ENCODE data around the gene CNOT2. TPM values are rescaled to one million over a fixed set of nuclear protein-coding genes. Genes with fewer than 3 reads are reported as not detected.
"Not testable (repeated sequence)": the region's sequence is repeated elsewhere in the genome, so short reads cannot be mapped to it uniquely, and the experiment has no call there.

Gene CNOT2
- polyA plus RNA-seq, 3 donors: 19.9 to 32.8 (median 23.8) TPM

DNA sequence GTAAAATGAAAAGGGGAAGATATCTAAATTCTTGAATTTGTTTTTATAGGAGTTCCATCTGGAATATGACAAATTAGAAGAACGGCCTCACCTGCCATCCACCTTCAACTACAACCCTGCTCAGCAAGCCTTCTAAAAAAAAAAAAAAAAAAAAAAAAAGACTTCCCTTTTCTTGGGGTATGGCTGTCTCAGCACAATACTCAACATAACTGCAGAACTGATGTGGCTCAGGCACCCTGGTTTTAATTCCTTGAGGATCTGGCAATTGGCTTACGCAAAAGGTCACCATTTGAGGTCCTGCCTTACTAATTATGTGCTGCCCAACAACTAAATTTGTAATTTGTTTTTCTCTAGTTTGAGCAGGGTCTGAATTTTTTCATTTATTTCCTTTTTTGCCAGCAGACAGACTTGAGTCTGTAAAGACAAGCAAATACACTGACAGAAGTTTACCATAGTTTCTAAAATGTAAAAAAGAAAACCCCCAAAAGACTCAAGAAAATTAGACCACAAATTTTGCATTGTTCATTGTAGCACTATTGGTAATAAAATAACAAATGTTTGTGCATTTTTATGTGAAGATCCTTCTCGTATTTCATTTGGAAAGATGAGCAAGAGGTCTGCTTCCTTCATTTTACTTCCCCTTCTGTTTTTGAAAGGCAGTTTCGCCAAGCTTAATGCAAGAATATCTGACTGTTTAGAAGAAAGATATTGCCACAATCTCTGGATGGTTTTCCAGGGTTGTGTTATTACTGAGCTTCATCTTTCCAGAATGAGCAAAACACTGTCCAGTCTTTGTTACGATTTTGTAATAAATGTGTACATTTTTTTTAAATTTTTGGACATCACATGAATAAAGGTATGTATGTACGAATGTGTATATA lies 110.8 kb downstream of the CNOT2 start:
- WGBS, 3 donors: 78 to 97% (median 80%) methylated on average over 6 of the region's 6 CpGs
- H3K27ac ChIP-seq (ENCODE audit: low read depth, low read length): no peak overlapping the region

DNA sequence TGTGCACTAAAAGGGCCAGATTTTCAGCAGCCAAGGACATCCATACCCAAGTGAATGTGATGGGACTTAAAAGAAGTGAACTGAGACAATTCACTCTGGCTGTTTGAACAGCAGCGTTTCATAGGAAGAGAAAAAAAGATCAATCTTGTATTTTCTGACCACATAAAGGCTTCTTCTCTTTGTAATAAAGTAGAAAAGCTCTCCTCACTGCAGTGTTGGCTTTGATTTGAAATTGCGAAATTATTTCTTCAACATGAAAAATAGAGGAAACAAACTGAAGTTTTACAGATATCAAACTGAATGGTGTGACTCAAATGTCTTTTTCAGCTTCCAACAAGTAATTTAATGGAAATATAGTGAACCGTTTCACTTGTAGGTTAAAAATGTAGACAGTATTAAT lies 111.6 kb downstream of the CNOT2 start:
- H3K27ac ChIP-seq (ENCODE audit: low read depth, low read length): no peak overlapping the region
- 52 to 75% (median 62%) methylated on average over 3 of the region's 3 CpGs for WGBS, 3 donors

DNA sequence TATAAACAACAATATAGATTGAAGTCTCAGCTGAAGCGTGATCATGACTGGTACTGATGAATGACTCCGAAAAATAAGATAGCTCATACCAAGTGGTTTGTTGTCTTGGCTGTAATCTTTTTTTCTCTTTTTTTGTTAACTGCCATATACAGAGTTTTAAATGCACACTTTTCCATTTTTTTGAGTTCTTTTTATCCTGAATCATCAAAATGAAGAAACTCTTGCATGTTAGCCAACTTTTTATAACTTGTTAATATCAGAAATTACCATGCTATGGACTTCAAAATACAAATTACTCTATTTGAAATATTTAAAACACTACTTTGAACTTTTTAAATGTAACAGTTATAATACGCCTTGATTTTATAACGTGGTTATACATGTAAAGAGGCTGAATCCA lies 112.7 kb downstream of the CNOT2 start:
- H3K27ac ChIP-seq (ENCODE audit: low read depth, low read length): no peak overlapping the region
- 96 to 98% (median 97%) methylated on average over 4 of the region's 4 CpGs for WGBS, 3 donors

DNA sequence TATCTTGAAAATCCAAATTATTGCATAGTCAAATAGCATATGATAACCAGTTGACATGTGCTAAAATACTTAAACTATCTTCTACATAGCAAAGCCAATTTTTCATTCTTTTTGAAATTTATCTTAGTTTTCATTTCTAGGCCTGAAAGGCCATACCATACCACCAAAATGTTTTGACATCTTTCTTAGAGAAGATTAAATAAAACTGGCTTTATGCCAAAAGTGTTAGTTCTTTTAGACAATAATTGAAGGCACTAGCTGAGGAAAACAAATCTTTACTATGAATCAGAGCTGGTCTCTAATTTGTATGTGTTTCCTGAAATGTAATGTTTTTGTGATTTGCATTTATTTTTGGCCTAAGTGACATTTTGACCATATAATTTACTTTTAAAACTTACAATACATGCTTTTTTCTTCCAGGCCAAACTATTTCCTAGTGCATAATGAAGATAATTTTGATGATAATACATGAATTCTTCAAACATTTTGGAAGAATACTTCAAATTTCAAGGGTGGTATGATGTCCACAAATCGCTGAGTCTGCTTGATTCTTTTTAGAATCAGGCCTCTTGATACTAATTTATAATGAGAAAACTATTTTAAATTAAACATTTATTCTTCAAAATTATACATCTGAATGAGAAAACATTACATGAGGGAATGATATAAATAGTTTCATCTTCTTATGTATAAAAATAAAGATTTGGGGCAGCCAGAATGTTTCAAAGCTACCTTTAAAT lies 116.4 kb downstream of the CNOT2 start:
- no peak overlapping the region for H3K27ac ChIP-seq (ENCODE audit: low read depth, low read length)
- WGBS, 3 donors: 97 to 98% (median 98%) methylated on average over 1 of the region's 1 CpG

DNA sequence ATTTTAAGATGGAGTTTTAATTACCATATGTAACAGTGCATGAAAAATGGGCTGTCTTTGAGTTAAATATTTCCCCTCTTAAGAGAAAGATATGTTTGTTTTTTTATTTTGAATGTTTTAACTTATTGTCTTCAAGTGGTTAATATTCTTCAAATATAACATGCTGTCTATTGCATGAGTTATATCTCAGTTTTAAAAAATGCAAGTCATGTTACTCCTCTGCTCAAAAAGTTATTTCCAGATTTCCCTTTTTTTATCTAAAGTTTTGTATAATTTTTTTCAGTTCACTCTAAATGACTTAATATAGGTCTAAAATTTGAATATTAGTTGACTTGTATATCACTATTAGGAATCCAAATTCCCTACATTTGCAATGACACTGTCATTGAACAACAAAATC lies 117.0 kb downstream of the CNOT2 start:
- H3K27ac ChIP-seq (ENCODE audit: low read depth, low read length): no peak overlapping the region

DNA sequence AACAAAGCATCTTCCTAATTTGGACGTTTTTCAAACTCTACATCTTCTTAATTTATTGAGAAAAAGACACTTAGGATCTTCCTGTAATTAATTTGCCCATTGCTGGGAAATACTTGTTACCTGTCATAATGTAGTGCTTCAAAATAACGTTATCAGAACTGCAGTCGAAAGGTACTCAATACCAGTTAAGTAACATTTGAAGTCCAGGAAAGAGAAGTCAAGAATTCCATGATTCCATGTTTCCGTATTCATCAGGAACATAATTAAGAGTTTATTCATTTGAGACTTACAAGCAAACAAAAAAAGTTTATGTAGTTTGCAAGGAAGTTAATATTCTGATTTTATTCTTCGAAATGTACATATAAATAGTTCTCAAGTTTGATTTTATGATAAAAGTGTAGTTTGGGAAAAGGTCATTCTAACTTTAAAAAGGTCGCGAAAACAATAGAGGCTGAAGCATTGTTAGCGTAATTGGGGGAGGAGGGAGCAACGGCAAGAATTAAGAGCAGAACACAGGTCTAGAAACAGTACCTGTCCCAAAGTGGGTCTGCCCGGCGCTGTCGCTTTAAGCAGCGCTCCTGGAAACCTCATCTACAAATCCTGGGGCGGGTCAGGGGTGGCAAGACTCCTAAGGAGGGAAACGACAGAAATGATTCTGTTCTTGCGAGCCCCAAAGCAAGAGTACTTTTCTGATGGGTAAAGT lies 121.6 kb downstream of the CNOT2 start:
- WGBS, 3 donors: 19 to 31% (median 23%) methylated on average over 16 of the region's 16 CpGs
- no peak overlapping the region for H3K27ac ChIP-seq (ENCODE audit: low read depth, low read length)

DNA sequence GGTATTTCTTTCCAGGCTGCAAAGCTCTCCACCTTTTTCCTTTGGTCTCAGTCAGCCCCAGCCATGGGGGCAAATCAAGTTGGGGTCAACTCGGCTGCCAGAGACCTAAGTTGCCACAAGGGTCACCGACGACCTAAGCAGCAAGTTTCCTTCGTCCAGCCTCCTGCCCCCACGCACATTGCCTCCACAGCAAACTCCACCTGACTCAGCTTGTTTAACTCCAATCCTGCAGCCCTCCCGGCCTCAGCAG lies 122.1 kb downstream of the CNOT2 start:
- WGBS, 3 donors: 1 to 3% (median 2%) methylated on average over 6 of the region's 6 CpGs
- no peak overlapping the region for H3K27ac ChIP-seq (ENCODE audit: low read depth, low read length)

DNA sequence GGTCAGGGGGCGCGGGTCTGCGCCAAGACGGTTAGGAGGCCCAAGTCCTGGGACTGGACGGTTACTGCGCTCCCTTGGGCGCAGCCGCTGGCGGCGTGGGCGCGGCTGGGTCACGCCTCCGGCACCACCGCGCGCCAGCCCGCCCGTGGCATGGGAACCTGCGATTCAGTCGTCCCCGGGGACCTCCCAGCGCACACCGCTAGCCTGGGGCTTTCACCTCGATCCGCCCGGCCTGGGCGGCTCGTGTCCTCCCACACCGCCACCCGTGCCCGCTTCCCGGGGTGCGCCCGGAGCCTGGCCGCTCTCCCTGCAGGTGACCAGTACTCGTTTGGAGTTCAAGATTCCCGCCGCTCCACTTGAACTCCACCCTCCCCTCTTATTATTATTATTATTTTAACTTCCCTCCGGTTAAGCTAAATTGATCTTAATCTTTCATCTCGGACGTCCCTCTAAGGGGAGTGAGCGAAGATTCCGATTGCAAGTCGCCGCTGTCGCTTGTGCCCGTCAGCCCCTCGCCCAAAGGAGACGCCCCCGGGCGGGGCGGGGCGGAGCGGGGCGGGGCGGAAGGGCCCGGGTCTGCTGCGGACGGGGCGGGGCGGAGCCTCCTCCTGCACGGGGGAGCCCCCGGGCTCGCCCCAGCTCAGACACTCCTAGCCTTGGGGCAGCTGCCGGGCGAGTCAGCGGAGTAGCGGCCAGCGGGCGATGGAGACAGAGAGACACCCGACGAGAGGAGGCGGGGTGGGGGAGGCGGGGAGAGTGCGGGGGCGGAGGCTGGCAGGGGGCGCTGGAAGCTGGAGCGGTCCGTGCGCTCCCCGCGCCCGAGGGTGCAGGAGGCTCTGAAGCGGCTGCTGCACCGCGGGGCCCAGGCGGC lies 122.7 kb downstream of the CNOT2 start, which contains the start of gene KCNMB4:
Gene KCNMB4, plus strand, starts transcription at position 643 of the 871 bp plus-strand sequence. CDS start 445 bp downstream, outside the sequence.
- H3K27ac ChIP-seq (ENCODE audit: low read depth, low read length): no peak within 1 kb of the TSS
- 0 to 1% (median 0%) methylated on average over 73 to 83 of the region's 88 CpGs for WGBS, 3 donors

DNA sequence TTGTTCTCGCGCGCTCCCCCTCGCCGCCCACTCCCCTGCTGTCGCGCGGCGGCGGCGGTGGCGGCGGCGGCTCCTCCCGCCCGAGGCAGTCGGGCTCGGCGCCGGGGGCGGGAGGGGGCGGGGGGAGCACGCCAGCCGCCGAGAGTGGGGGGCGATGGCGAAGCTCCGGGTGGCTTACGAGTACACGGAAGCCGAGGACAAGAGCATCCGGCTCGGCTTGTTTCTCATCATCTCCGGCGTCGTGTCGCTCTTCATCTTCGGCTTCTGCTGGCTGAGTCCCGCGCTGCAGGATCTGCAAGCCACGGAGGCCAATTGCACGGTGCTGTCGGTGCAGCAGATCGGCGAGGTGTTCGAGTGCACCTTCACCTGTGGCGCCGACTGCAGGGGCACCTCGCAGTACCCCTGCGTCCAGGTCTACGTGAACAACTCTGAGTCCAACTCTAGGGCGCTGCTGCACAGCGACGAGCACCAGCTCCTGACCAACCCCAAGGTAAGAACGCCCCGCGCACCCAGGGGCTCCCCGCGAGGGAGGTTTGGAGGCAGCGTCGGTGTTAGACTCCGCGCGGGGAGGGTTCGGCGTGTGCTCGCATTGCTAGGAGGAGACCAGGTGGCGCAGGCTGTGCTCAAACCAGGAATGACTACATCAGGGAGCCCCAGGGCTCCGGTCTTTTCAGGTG lies 123.5 kb downstream of the CNOT2 start:
- WGBS, 3 donors: 0 to 1% (median 1%) methylated on average over 46 to 69 of the region's 69 CpGs
- H3K27ac ChIP-seq (ENCODE audit: low read depth, low read length): no peak overlapping the region

DNA sequence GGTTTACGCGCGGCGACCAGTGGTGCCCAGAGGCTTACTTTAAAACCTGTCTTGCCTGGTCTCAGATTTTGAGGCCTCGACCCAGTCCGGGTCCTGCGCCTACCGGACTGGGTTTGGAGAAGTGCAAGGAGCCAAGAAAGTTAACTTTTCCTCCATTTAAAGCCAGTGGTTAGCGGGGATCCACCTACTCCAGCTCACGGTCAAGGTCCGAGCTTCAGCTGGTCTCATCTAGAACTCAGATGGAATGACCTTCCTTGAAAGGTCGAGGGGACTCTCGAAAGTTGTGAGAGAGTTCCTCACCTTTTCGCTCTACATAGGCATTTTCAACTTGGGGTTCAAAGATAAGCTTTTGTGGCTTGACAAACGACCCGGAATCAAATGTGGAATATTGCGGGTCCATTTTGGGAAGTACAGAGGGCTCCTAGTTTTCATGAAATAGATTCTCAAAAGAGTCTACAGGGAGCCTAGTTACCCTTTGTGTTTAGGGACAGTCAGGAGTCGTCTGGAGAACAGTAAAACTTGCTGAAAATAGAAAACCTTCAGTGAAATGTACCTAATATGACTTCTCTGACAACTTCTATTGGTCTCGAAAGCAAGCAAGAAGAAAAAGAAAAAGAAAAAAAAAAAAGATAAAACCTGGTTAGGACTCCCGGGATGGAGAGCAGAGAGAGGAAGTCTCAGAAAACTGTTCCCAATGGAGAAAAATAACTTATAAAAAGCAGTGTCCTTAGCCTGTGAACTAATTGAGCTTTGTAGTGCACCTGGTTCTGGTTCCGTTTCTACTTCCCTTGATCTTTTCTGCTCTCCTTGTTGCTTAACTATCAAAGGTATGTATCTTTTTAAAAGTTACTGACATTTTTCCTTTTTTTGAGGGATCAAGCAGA lies 124.3 kb downstream of the CNOT2 start:
- WGBS, 3 donors: 9 to 12% (median 11%) methylated on average over 21 of the region's 21 CpGs

DNA sequence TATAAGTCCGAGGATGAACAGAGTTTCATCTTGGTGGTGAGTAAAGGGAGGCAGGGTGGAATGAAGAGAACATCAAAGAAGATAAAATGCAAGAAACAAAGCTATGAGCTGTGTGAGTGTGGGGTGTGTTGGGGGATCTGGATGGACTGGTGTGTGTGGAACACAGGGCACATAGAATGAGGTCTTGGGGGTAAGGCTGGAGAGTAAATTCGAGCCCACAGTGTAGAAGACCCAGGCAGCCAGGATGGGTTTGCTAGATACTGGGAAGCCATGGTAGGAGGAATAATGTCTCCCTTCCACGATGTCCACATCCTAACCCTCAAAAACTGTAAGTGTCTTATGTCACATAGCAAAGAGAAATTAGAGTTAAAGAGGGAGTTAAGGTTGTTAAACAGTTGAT lies 129.6 kb downstream of the CNOT2 start:
- no peak overlapping the region for H3K27ac ChIP-seq (ENCODE audit: low read depth, low read length)
- 85 to 93% (median 92%) methylated on average over 3 of the region's 3 CpGs for WGBS, 3 donors

More for the DNA sequence above, 124.3 kb downstream of the CNOT2 start:
- H3K27ac ChIP-seq (ENCODE audit: low read depth, low read length): no peak overlapping the region

DNA sequence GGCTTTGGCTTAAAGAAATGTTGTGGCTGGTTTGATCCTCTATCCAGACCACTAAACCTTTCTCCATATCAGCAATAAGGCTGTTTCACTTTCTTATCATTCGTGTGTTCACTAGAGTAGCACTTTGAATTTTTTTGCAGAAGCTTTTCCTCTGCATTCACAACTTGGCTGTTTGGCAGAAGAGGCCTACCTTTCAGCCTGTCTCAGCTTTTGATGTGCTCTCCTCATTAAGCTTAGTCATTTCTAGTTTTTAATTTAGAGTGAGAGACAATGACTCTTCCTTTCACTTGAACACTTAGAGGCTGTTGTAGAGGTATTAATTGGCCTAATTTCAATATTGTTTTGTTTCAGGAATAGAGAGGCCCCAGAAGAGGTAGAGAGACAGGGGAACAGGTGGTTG lies 136.6 kb downstream of the CNOT2 start:
- WGBS, 3 donors: 77 to 89% (median 87%) methylated on average over 1 of the region's 1 CpG

DNA sequence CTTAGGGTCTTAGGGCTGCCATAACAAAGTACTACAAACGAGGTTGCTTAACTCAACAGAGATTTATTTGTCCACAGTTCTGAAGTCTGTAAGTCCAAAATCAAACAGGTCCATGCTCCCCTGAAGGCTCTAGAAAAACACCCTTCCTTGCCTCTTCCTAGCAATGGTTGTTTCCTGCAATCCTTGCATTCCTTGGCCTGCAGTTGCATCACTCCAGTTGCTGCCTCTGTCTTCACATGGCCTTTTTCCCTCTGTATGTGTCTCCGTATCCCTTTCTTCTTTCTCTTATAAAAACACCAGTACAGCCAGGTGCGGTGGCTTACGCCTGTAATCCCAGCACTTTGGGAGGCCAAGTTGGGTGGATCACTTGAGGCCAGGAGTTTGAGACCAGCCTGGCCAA lies 140.3 kb downstream of the CNOT2 start:
- no peak overlapping the region for H3K27ac ChIP-seq (ENCODE audit: low read depth, low read length)
- WGBS, 3 donors: 93 to 96% (median 94%) methylated on average over 4 of the region's 4 CpGs

More for the DNA sequence above, 136.6 kb downstream of the CNOT2 start:
- H3K27ac ChIP-seq (ENCODE audit: low read depth, low read length): no peak overlapping the region

DNA sequence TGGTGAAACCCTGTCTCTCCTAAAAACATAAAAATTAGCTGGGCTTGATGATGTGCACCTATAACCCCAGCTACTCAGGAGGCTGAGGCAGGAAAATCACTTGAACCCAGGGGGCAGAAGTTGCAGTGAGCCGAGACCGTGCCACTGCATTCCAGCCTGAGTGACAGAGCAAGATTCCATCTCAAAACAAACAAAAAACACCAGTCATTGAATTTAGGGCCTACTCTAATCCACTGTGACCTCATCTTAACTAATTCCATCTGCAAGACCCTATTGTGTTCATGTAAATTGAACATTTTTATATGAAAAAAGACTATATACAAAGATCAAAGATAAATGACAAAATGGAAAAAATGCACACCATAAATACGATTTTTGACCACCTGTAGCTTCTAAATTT lies 140.7 kb downstream of the CNOT2 start:
- H3K27ac ChIP-seq (ENCODE audit: low read depth, low read length): no peak overlapping the region
- 73 to 90% (median 87%) methylated on average over 3 of the region's 3 CpGs for WGBS, 3 donors

DNA sequence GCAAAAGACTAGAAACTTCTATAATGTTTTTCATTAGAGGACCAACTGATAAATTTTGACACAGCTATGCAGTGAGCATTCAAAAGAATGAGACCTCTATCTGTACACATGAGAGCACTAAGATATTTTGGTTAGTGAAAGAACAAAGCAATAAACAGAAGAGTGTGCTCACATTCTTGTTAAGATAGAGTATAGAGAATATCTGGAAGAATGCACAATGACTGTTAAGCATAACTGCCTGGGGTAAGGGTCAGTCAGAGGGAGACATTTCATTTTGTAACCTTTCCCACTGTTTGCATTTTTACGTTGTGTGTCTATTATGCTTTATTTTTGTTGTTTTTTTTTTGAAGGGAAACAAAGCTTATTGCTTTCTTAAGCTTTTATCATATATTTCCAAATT lies 143.5 kb downstream of the CNOT2 start:
- H3K27ac ChIP-seq (ENCODE audit: low read depth, low read length): no peak overlapping the region
- 87 to 92% (median 91%) methylated on average over 1 of the region's 1 CpG for WGBS, 3 donors

DNA sequence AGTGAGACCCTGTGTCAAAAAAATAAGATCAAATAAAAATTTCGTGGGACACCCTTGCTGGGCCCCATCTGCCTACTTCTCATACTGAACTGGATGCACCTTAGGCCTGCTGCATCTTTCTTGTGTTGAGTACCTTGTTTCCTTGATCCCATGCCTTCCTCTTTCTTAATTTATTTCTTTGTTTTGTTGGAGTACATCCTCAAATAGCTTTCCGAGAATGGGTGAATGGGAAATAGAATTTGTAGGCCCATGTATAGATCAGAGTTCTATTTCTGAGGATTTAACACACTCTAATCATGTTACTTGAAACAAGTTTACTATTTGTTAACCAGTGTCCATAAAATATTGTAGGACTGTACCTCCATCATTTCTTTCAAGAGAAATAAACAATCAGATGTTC lies 146.4 kb downstream of the CNOT2 start:
- no peak overlapping the region for H3K27ac ChIP-seq (ENCODE audit: low read depth, low read length)
- WGBS, 3 donors: 76 to 96% (median 87%) methylated on average over 2 of the region's 2 CpGs

DNA sequence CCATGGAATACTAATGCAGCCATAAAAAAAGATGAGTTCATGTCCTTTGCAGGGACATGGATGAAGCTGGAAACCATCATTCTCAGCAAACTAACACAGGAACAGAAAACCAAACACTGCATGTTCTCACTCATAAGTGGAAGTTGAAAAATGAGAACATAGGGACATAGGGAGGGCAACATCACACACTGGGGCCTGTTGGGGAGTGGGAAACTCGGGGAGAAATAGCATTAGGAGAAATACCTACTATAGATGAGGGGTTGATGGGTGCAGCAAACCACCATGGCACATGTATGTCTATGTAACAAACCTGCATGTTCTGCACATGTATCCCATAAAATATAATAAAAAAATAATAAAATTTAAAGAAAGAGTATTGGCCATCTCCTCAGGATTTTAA lies 149.4 kb downstream of the CNOT2 start:
- WGBS, 3 donors: 28 to 81% (median 71%) methylated on average over 1 of the region's 1 CpG
- not testable (repeated sequence) for H3K27ac ChIP-seq (ENCODE audit: low read depth, low read length)
